Fibroblast of skin of right quadriceps (primary cell): ENCODE data around the gene NEURL1.
"Not testable (repeated sequence)": the region's sequence is repeated elsewhere in the genome, so short reads cannot be mapped to it uniquely, and the experiment has no call there.

Source experiments
- DNase-seq: peaks from one replicate; pipeline ENCODE4 v3.0.0-alpha.2; 2013

NEURL1 gene

DNA sequence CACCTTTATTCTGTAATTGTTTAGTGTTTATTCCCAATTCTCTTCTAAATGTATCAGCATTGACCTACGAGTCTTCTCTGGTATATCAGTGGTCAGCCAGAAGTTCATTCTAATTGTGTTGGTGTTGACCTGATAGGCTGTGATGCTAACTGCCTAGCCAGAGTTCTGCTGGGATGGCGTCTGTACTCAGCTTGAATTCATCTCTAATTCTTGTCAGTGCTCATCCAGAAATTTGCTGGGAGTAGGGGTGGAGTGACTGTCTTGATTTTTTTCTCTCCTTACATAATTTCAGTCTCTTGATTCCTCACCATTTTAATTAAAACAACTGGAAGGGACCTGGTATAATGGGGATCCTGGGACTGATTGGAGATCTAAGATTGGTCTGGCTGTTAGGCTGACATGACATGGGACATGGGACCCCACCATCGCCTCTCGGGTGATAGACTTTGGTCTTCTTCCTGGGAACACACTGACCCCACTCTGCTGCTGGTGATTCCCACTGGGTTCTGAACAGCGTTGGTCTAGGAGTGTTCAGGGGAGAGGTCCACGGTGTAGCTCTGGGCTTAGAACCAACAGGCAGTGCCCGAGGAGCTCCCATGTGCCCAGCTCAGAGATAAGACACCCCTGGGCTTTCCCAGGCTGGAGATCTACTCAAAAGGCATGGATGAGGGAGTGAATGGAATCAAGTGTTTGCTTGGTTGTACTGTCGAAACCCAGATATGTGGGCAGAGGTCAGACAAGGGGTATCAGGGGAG is 3.8 kb downstream of the NEURL1 start:
- no peak for DNase-seq

DNA sequence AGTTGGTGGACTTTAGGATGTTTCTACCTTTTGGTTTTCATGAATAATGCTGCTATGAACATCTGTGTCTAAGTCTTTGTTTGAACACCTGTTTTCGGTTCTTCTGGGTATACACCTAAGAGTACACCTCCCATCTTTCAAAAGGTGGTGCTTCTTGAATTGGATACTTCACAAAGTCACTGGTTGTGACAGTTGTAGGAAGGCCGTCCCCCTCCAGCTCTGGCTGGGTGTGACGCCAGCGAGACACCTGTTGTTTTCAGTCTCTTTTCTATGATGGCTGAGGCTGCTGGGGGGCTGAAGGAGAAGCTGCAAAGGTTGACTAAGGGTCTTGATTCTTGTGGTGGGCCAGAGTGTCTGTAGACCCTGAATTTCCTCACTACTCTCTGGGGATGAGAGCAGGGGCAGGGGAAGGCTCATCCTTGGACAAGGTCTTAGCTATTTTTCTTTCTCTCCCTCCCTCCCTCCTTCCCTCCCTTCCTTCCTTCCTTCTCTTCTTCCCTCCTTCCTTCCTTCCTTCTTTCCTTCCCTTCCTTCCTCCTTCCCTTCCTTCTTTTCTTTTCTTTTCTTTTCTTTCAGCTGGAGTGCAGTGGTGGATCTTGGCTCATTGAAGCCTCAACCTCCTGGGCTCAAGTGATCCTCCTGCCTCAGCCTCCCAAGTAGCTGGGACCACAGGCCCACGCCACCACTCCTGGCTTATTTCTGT is 5.6 kb downstream of the NEURL1 start:
- DNase-seq = no peak

DNA sequence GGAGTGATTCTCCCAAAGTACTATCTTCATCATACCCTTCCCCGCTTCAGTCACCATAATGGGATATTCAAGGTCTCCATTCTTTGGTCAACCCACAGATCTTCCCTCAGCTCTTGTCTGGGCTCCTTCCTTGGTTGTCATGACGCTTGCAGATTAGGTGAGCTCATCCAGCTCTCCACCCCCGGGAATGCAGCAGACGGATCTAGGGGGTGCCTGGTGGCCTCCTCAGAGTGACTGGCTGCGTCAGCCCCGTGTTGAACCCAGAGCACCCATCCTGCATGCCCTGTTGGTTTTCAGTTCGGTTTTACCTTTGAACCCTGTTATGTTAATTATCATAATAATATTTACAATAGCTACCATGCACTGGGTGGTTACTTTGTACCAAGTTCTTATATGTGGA is 6.4 kb downstream of the NEURL1 start:
- no peak for DNase-seq

- DNase-seq = no peak
These were observed 7.0 kb downstream of the NEURL1 start for GRCh38 chr10:103500481-103500880.

- no peak for DNase-seq
These were observed 7.7 kb downstream of the NEURL1 start for GRCh38 chr10:103501186-103501585.

DNA sequence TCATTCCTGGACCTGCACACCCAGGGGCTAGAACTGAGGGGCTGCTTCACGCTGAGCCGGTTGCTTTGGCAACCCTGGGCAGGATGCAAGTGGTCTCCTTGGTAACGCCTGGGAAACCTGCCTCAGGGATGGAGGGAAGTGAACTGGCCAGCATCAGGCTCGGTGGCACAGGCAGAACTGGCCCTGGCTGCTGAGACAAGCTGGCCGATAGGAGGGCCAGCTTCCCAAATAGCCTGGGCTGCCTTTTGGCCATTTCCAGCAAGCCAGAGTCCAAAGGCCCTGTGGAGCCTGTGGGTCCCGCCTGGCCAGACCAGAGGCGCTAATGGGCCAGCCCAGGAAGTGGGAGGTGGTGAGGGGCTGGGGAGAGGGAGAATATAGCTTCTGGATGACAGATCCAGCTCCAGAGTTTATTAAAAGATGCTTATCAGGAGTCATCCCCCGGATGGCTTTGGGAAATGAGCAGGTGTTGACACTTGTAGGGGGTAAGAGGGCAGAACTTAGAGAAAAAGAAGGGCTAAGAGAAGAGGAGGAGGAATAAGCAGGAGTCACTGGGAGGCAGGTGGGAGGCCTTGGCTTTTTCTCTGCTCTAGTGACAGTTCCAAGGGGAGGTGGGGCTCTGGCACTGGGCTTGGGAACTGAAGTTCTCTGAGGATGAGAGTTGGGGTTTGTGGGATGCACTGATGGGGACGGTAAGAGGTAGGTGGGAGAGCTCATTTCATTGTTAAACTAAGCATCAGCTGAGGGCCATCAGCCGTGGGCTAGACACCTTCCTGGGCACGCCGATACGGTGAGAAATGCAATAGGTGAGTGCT is 9.6 kb downstream of the NEURL1 start:
- DNase-seq = no peak

- DNase-seq = not testable (repeated sequence)
These were observed 10.3 kb downstream of the NEURL1 start for GRCh38 chr10:103503777-103504176.

- peak; percentile 84 for DNase-seq
These were observed 10.8 kb downstream of the NEURL1 start for GRCh38 chr10:103504181-103504783.

DNA sequence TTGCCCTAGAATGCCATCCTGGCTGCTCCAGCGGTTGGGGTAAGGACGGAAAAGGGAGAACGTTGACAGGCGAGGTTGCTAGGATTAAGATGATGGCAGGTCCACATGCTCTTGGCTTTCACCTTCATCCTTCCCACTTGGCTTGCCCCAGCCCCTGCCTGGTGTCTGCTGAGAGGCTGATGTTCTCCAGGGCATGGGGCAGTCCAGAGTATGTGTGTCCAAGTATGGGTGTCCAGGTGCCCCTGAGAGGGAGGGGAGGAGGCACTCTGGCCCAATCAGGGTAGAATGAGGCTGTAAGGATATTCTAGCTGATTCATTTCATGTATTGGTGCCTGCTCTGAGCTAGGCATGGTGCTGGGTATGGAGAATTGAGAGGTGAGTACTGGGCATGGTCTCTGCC is 12.6 kb downstream of the NEURL1 start:
- no peak for DNase-seq

GRCh38 chr10:103507235-103508191 is 14.0 kb downstream of the NEURL1 start:
- DNase-seq = no peak

- DNase-seq = no peak
These were observed 16.7 kb downstream of the NEURL1 start for GRCh38 chr10:103510046-103510685.

- DNase-seq = no peak
These were observed 17.6 kb downstream of the NEURL1 start for GRCh38 chr10:103510791-103511752.

DNA sequence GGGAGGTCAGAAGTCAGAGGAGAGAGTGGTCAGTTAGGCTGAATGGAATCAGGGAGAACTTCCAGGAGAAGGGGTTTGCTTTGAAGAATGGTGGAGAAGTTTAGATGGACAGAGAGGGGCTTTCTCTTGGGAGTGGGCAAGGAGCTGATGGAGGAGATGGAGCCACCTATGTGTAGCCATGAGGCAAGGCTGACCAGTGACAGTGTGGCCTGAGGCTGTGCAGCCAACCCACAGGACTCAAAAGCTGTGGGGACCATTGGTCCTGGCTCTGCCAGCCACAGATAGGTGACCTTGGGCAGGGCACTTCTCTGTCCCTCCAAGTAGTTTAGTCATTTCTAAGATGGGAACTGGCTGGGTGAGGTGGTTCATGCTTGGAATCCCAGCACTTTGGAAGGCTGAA is 18.7 kb downstream of the NEURL1 start:
- no peak for DNase-seq

GRCh38 chr10:103512591-103513379 is 19.3 kb downstream of the NEURL1 start:
- DNase-seq = no peak

DNA sequence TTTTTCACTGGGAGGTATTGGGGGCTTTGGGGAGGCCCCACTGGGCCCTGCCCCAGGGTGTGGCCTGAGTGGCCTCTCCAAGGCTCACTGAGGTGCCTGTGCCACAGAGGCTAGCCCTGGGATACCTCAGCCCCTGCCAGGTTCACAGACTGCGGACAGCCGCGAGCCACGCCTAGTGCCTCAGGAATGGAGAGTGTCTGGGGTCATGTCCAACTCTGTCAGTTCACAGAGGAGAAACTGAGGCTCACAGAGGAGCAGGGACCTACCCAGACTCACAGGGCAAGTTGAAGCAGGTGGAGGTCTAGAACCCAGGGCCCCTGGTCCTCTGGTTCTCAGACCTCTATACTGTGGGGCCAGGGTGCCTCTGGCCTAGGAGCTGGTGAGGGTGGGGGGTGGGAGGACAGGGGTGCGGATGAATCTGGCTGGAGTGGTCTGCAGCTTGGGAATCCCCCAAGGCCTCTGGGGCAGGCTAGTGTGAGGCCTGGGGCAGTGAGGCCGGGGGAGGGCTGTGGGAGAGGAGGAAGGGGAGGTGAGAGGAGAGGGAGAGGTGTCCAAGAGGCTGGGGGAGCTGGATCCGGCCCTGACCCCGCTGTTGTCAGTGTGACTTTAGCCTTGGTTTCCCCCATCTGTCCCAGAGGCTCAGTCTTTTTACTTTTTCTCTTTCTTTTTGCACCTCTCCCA is 20.0 kb downstream of the NEURL1 start:
- no peak for DNase-seq

GRCh38 chr10:103514244-103514643 is 20.7 kb downstream of the NEURL1 start:
- DNase-seq = no peak

DNA sequence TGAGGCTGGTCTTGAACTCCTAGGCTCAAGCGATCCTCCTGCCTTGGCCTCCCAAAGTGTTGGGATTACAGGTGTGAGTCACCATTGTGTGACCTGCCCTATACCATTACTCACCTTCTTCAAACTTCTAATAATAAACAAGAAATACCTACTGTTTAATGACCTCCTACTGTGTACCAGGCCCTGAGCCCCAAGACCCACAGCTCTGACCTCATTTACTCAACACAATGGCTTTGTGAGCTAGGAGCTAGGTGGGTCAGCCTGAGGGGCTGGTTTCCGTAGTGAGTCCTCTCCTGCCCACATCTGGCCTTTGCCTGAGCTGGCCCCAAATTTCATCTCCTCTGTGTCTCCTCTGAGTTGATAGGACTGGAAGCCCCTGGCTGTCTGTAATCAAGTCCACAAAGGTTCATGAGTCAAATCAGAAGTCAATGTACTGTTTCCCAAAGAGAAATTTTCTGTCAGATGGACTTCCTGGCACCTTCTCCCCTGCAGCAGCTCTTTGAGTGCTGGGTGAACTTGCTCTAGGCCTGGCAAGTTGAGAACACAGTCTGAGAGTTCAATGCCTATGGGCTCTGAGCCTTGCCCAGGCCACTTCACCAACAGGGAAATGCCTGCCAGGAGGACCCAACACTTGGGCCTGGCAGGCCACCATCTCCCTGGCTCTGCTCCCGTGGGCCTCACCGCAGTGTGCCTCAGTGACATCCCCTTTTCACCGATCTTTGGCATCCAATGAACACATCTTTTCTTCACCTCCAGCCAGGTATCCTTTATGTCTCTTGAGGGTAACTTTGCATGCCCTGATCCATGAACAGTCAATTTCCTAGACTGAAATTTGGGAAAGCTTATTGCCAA is 24.0 kb downstream of the NEURL1 start:
- DNase-seq = no peak

- DNase-seq = no peak
These were observed 26.3 kb downstream of the NEURL1 start for GRCh38 chr10:103519798-103520197.
